Astrocyte (in vitro differentiated cells and primary cell): Measurements from ENCODE around the gene SBF1.

Experiments
- EZH2 ChIP-seq: IDR thresholded peaks from 2 replicates; pipeline ENCODE4 v1.6.1; 2012; ENCODE audit warnings: mild to moderate bottlenecking, low read length, inconsistent platforms; ENCODE audit not compliant: insufficient read depth
- TF ChIP-seq, protein P1 (sequence below): IDR thresholded peaks from 2 replicates; pipeline ENCODE4 v1.5.1; 2011; ENCODE audit warnings: low read depth, mild to moderate bottlenecking, inconsistent platforms, low read length, moderate library complexity; ENCODE audit not compliant: insufficient read depth

GRCh38 chr22:50396751-50397370 lies 78.0 kb downstream of the SBF1 start:
- TF ChIP-seq, protein P1, sequence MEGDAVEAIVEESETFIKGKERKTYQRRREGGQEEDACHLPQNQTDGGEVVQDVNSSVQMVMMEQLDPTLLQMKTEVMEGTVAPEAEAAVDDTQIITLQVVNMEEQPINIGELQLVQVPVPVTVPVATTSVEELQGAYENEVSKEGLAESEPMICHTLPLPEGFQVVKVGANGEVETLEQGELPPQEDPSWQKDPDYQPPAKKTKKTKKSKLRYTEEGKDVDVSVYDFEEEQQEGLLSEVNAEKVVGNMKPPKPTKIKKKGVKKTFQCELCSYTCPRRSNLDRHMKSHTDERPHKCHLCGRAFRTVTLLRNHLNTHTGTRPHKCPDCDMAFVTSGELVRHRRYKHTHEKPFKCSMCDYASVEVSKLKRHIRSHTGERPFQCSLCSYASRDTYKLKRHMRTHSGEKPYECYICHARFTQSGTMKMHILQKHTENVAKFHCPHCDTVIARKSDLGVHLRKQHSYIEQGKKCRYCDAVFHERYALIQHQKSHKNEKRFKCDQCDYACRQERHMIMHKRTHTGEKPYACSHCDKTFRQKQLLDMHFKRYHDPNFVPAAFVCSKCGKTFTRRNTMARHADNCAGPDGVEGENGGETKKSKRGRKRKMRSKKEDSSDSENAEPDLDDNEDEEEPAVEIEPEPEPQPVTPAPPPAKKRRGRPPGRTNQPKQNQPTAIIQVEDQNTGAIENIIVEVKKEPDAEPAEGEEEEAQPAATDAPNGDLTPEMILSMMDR: no peak
- no peak for TF ChIP-seq EZH2
